Subcutaneous adipose tissue (tissue), 4 donors: ENCODE measurements around the gene SCP2. TPM values are rescaled to one million over a fixed set of nuclear protein-coding genes. Genes with fewer than 3 reads are reported as not detected.

Experiments used
- total RNA-seq, 4 donors: library from RNA; depleted of rRNA; stranded (reverse); fragments of >200 nt; gene quantifications; one replicate each; pipeline ENCODE4 v1.1.0, GENCODE V29; 2016
- TF ChIP-seq, protein P1 (sequence below): fragments of 450-650 bp; IDR thresholded peaks from one replicate; pipeline ENCODE4 v1.5.1; 2016; ENCODE audit warnings: low read depth, mild to moderate bottlenecking, control low read depth, antibody characterized with exemption, moderate library complexity

SCP2 gene
- total RNA-seq, 4 donors from 2014 or later = 152 to 223 (median 170) TPM

DNA sequence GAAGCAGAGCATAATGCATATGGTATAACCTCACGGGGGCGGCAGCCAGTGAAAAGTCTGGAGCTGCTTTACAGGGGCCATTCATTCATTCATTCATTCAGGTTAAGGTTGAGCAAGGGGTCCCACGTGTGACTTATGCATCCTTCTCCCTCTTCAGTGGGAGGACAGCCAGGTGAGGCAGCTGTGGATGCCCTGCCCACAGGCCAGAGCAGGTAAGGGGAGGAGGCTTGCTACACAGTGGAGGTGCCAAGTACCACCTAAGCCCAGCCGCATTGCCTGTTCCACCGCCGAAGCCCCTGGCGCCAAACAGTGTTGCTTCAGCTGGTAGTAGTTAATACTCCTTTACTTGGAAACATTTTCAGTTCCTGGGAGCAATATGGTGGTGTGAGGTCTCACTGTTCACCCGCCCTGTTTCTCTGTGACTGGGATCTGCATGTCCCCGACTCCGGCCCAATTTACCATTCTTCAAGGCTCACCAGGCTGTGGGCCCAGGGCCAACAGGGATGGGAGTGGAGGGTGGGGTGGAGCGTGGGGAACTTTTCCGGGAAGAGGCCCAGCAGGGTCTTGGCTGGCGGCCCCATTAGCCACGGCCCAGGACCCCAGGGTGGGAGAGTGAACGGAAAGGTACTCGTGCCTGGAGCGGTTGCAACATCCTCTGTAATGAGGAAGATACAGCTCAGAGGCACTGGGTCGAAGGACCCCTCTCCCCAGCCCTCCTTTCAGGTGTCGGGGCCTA lies 134.2 kb downstream of the SCP2 start:
- TF ChIP-seq, protein P1, sequence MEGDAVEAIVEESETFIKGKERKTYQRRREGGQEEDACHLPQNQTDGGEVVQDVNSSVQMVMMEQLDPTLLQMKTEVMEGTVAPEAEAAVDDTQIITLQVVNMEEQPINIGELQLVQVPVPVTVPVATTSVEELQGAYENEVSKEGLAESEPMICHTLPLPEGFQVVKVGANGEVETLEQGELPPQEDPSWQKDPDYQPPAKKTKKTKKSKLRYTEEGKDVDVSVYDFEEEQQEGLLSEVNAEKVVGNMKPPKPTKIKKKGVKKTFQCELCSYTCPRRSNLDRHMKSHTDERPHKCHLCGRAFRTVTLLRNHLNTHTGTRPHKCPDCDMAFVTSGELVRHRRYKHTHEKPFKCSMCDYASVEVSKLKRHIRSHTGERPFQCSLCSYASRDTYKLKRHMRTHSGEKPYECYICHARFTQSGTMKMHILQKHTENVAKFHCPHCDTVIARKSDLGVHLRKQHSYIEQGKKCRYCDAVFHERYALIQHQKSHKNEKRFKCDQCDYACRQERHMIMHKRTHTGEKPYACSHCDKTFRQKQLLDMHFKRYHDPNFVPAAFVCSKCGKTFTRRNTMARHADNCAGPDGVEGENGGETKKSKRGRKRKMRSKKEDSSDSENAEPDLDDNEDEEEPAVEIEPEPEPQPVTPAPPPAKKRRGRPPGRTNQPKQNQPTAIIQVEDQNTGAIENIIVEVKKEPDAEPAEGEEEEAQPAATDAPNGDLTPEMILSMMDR = no peak

DNA sequence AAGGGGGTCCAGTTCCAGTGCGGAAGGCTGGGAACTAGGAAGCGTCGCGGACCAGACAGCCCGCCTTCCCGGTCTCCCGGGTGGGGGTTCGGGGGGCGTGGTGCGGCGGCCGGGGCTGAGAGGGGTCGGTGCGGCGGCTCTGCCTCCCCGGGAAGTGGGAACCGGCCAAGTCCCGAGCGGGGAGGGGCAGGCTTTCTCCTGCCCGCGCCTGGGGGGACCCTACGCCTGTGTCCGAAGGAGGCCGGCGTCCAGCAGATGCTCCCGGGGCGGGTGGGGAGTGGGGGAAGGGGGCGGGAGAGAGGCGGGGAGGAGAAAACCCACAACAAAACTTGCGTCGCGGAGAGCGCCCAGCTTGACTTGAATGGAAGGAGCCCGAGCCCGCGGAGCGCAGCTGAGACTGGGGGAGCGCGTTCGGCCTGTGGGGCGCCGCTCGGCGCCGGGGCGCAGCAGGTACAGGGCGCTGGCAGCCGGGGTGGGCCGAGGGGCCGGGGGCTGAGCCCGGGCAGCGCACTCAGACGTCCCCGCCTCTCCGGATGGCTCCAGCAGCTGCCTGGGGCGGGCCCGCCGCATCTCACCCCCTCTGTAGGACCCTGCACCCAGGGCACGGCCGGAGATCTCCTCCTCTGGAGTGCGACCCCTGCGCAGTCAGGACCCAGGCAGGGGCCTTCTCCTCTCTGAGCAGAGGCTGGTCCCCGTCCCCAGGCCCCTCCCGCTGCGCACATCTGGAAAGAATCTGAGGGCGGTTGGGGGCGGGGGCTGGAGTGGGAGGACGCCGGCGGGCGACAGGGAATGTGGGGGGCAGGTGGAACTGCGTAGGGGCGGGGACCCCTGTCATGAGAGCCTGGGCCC lies 135.0 kb downstream of the SCP2 start, which contains the start of gene PODN:
Gene PODN (plus strand): TSS at position 355 of the 849 bp plus-strand sequence. CDS start 7,643 bp downstream, outside the sequence.
- TF ChIP-seq, protein P1 = no peak

DNA sequence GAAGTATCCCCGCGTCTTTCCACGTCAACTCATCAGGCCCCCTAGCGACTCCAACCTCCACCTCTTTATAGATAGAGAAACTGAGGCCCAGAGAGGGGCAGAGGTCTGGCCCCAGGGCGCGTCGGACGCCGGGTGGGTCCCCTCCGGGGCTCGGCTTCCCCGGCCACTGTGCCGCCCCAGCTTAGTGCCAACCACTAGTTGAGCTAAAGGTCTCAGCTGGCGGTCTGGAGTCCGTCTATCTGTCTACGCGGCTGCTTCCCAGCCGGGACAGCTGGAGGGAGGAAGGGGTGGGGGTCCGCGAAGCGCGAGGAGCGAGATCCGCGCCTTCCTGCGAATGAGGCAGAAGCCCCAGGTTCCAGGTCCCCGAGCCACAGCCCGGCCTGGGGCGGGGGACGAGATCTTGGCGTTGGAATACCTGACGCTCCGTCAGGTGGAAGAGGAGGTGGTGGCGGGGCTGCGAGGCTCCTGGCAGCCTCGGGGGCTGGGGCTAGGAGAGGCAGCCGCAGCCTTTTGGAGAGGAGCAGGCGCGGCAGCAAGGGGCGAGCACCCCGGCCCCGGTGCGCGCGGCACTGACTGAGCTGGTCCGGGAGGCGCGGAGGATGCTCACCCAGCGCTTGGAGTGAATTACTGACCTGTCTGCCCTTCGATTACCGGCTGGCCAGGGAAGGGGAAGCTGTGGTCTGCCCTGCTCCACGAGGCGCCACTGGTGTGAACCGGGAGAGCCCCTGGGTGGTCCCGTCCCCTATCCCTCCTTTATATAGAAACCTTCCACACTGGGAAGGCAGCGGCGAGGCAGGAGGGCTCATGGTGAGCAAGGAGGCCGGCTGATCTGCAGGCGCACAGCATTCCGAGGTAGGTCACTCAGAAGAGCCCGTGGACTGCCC lies 135.9 kb downstream of the SCP2 start:
- TF ChIP-seq, protein P1 = no peak

DNA sequence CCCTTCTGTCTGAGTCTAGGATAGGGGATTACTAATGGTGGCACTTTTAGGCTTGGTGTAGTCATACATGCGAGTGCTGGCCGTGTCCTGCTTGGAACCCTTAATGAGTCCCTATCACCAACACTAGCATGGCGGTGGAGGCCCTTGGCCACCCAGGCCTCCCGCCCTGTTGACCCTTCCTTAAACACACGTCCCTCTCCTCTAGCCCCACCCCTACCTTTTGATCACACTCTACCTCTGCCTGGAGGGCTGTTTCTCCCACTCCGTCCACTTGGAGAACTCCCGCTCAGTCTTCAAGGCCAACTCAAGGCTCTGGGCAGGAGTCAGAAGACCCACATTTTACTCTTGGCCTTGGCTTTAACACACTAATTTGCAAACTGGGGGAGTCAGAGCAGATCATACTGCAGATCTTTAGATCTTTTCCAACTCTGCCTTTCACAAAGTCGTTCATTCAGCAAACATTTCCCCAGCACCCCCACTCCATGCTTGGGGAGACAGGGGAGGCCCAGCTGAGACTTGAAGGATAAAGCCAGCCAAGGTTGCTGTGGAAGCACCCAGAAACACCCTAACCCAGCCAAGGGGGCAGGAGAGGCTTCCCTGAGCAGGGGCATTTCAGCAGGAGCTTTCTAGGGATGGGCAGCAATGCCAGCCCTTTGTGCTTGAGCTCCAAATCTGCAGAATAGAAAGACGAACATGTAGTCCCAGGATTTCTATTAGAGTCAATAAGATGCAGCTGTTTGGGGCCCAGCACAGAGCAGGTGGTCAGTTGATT lies 136.9 kb downstream of the SCP2 start:
- TF ChIP-seq, protein P1 = no peak

DNA sequence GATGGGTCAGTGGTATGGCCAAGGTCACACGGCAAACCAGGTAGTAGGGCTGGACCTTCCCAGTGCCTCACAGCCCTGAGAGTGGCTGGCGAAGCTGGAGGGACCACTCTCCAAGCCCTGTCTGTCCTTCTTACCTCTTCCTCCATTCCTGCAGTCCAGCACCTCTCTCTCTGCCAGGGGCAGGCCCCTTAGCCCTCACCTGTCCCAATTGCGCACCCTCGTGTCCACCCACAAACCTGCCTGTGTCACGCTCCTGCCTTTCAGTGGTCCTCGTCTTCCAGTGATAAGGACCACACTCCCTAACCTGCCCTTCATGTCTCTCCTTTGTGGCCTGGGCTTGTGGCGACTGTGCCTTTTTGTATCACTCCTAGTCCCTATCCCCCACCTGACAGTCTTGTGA lies 138.3 kb downstream of the SCP2 start:
- TF ChIP-seq, protein P1 = no peak

DNA sequence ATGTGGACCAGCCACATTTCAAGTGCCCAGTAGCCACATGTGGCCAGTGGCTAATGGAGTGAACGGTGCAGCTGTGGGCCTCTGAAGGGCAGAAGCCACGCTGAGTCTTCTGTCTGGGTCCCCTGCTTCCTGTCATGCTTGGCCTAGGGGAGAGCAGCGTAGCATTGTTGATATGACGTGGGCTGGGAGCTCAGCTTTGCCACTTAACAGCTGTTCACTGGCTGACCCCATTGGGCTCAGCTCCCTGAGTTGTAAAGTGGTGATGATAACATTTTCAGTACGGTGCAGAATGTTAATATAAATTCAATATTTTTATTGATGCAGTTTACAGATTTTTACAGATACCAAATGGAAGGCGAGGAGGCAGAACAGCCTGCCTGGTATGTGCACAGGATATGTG lies 139.4 kb downstream of the SCP2 start:
- TF ChIP-seq, protein P1 = no peak
